HL-60 (cell line): Measurements from ENCODE around the gene ANKRD13B.

Experiments used
- DNase-seq, 2 experiments: peaks; one replicate each; pipeline ENCODE4 v3.0.0-alpha.2; 2010 to 2020; ENCODE audit warnings: low read depth in 1 of 2, low spot score in 1 of 2
- H3K27ac ChIP-seq: fragments of 250-450 bp; sonication (Bioruptor Pico); replicated peaks from 2 replicates; pipeline ENCODE4 v1.5.1; 2020; ENCODE audit warnings: mild to moderate bottlenecking, moderate library complexity
- H3K27me3 ChIP-seq: fragments of 250-450 bp; sonication (Bioruptor Pico); 2 replicates; pipeline ENCODE4 v1.5.1; 2021; ENCODE audit warnings: mild to moderate bottlenecking, moderate library complexity; ENCODE audit not compliant: insufficient read depth, poor library complexity, severe bottlenecking
- H3K4me3 ChIP-seq: replicated peaks from 2 replicates; pipeline ENCODE4 v1.5.1; 2011; ENCODE audit warnings: mild to moderate bottlenecking, control low read depth, low read length; ENCODE audit not compliant: insufficient read depth
- GABPA ChIP-seq: IDR thresholded peaks from 2 replicates; pipeline ENCODE4 v1.6.1; 2012; ENCODE audit warnings: low read depth
- POLR2AphosphoS5 ChIP-seq: IDR thresholded peaks from 2 replicates; pipeline ENCODE4 v1.6.1; 2012; ENCODE audit warnings: low read depth
- SPI1 ChIP-seq: IDR thresholded peaks from 2 replicates; pipeline ENCODE4 v1.6.1; 2012; ENCODE audit warnings: low read depth, mild to moderate bottlenecking, borderline replicate concordance
- TF ChIP-seq, protein P1 (sequence below): IDR thresholded peaks from one replicate; pipeline ENCODE4 v1.5.1; 2011; ENCODE audit warnings: low read length, control low read depth, inconsistent platforms; ENCODE audit not compliant: insufficient read depth
- TF ChIP-seq, protein P2 (sequence below): IDR thresholded peaks from 2 replicates; pipeline ENCODE4 v1.6.1; 2012; ENCODE audit warnings: low read depth; ENCODE audit not compliant: insufficient replicate concordance

ANKRD13B gene

GRCh38 chr17:29573871-29574731, 18.8 kb upstream of the ANKRD13B start:
- TF ChIP-seq SPI1 (no peak), GABPA (no peak), POLR2AphosphoS5 (no peak)
- TF ChIP-seq, protein P1, sequence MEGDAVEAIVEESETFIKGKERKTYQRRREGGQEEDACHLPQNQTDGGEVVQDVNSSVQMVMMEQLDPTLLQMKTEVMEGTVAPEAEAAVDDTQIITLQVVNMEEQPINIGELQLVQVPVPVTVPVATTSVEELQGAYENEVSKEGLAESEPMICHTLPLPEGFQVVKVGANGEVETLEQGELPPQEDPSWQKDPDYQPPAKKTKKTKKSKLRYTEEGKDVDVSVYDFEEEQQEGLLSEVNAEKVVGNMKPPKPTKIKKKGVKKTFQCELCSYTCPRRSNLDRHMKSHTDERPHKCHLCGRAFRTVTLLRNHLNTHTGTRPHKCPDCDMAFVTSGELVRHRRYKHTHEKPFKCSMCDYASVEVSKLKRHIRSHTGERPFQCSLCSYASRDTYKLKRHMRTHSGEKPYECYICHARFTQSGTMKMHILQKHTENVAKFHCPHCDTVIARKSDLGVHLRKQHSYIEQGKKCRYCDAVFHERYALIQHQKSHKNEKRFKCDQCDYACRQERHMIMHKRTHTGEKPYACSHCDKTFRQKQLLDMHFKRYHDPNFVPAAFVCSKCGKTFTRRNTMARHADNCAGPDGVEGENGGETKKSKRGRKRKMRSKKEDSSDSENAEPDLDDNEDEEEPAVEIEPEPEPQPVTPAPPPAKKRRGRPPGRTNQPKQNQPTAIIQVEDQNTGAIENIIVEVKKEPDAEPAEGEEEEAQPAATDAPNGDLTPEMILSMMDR, result no peak
- Histone ChIP-seq H3K27me3 (no peaks in the 10 kb centered on the region), H3K4me3 (no peak overlapping the region), H3K27ac (no peak overlapping the region)
- no peak for DNase-seq

DNA sequence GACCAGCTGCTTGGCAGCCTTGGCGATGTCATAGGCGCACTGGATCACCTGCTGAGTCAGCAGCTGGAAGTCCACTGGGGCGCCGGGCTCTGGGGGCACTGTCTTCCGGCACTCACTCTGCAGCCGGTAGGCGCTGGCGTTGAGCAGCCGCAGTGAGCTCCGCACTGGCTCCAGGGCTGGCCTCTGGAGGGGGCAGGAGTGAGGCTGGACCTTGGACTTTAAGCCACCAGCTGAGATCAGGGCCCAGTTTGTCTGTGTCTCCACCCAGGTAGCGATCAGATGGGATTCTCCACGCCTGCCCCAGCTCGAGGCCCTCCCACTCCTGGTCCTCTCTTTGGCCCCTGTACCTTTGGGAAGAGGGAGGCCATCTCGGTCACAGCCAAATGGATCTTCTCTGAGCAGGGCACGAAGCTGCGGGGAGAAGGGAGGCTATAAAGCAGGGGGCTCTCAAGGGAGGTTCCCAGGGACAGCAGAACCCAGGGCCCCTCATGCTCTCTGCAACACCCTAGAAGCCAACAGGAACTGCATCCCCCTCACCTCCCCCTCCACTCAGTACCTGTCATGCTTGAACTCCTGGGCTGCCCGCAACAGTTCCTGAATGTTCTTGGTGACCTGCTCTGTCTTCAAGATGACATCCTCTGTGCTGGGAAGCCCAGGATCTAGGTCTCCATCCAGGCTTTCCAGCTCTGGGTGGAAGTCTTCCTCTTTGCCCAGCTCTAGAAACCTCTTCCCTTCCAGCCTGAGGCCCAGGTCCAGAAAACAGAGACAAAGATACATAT, 18.0 kb upstream of the ANKRD13B start:
- H3K27ac ChIP-seq, result no peak overlapping the region
- DNase-seq, result no peak
- no peaks in the 10 kb centered on the region for H3K27me3 ChIP-seq
- H3K4me3 ChIP-seq, result no peak overlapping the region
- TF ChIP-seq POLR2AphosphoS5 (no peak), SPI1 (no peak), GABPA (no peak)
- TF ChIP-seq, protein P2, sequence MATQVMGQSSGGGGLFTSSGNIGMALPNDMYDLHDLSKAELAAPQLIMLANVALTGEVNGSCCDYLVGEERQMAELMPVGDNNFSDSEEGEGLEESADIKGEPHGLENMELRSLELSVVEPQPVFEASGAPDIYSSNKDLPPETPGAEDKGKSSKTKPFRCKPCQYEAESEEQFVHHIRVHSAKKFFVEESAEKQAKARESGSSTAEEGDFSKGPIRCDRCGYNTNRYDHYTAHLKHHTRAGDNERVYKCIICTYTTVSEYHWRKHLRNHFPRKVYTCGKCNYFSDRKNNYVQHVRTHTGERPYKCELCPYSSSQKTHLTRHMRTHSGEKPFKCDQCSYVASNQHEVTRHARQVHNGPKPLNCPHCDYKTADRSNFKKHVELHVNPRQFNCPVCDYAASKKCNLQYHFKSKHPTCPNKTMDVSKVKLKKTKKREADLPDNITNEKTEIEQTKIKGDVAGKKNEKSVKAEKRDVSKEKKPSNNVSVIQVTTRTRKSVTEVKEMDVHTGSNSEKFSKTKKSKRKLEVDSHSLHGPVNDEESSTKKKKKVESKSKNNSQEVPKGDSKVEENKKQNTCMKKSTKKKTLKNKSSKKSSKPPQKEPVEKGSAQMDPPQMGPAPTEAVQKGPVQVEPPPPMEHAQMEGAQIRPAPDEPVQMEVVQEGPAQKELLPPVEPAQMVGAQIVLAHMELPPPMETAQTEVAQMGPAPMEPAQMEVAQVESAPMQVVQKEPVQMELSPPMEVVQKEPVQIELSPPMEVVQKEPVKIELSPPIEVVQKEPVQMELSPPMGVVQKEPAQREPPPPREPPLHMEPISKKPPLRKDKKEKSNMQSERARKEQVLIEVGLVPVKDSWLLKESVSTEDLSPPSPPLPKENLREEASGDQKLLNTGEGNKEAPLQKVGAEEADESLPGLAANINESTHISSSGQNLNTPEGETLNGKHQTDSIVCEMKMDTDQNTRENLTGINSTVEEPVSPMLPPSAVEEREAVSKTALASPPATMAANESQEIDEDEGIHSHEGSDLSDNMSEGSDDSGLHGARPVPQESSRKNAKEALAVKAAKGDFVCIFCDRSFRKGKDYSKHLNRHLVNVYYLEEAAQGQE, result no peak
- TF ChIP-seq, protein P1, result no peak

DNA sequence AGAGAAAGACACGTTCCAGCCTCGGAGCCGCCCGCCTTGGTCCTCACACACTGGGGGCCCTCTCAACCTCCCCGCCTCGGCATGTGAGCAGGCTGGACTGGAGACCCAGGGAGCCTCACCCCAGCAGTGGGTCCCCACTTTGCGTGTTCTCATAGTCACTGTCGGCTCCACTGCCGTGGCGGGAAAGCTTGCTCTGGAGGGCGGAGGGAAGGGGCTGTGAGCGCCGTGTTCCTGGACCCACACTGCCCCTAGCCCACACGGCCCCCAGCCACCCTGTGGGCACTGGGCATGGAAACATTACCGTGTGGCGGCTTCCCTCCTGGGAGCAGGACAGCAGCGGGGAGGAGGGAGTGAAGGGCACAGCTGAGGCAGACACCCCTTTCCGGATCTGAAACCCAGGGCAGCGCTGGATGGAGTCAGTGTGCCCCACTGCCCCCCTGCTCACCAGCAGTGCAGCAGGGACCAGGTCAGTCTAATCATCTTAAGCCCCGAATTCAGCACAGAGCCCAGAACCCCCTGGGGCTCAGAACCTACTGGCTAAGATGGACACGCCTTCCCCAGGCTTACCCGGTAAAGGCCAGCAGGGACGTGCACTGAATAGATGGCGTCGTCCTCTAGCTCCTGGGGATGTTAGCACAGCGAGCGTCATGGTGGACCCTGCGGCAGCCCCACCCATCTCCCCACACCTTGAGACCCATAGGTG, 17.3 kb upstream of the ANKRD13B start:
- Histone ChIP-seq H3K4me3 (no peak overlapping the region), H3K27ac (no peak overlapping the region), H3K27me3 (no peaks in the 10 kb centered on the region)
- TF ChIP-seq, protein P2, result no peak
- TF ChIP-seq, protein P1, result no peak
- no peak for TF ChIP-seq SPI1
- no peak for TF ChIP-seq GABPA
- DNase-seq, result no peak
